Endothelial cell of umbilical vein (primary cell): ENCODE data around the gene DHX40. TPM values are rescaled to one million over a fixed set of nuclear protein-coding genes. Genes with fewer than 3 reads are reported as not detected.
A peak's percentile ranks its signal among the peaks of the same experiment; 100 is the strongest.

Experiments
- BruUV-seq: library from RNA; stranded (reverse); fragments of 400-500 nt; replicated peaks from 2 replicates; lab custom pipeline; 2021; lab: Mats Ljungman, UMichigan
- CTCF ChIA-PET: fragments of 300-600, 350-600 bp; sonication (Branson Sonifier 250); formaldehyde crosslinking; loops from one replicate; lab custom pipeline; 2021; ENCODE audit warnings: antibody characterized with exemption, inconsistent platforms; lab: Charles Lee
- POLR2A ChIA-PET: fragments of 300-600, 350-600 bp; sonication (Branson Sonifier 250); formaldehyde crosslinking; loops from one replicate; lab custom pipeline; 2021; ENCODE audit warnings: antibody characterized with exemption, inconsistent platforms; lab: Charles Lee
- DNase-seq: peaks from one replicate; pipeline ENCODE4 v3.0.0-alpha.2; 2011; ENCODE audit warnings: low read depth, low spot score
- FAIRE-seq: peaks from 2 replicates; lab custom pipeline; 2011; peaks lifted over from hg19 to GRCh38; lab: Jason Lieb, UNC
- H2AFZ ChIP-seq: 2 replicates; pipeline ENCODE4 v1.6.0; 2012; ENCODE audit warnings: low read depth, low read length, control low read depth, inconsistent platforms
- H3K27ac ChIP-seq: 2 replicates; pipeline ENCODE4 v1.5.1; 2011; ENCODE audit warnings: low read depth, mild to moderate bottlenecking, control low read depth, low read length, moderate library complexity; ENCODE audit not compliant: insufficient read depth
- H3K27me3 ChIP-seq, 2 experiments: 2 replicates each; pipeline versions ENCODE4 v1.6.0 to v1.6.1; 2011; ENCODE audit warnings: low read length in 2 of 2, mixed read lengths in 1 of 2; ENCODE audit not compliant: control insufficient read depth in 2 of 2, insufficient read depth in 2 of 2
- H3K36me3 ChIP-seq, 2 experiments: 2 replicates in 1 of 2; 3 replicates in 1 of 2; pipeline ENCODE4 v1.5.1; 2011; ENCODE audit warnings: low read length in 2 of 2, mild to moderate bottlenecking in 1 of 2, moderate library complexity in 1 of 2; ENCODE audit not compliant: control insufficient read depth in 2 of 2, insufficient read depth in 2 of 2; ENCODE audit errors: extremely low read depth in 1 of 2
- H3K4me1 ChIP-seq: 3 replicates; pipeline ENCODE4 v1.5.1; 2011; ENCODE audit warnings: mild to moderate bottlenecking, low read length; ENCODE audit not compliant: control insufficient read depth, insufficient read depth; ENCODE audit errors: extremely low read depth
- H3K4me2 ChIP-seq: 2 replicates; pipeline ENCODE4 v1.6.1; 2011; ENCODE audit warnings: low read length, control low read depth, mixed read lengths; ENCODE audit not compliant: insufficient read depth
- H3K4me3 ChIP-seq, 3 experiments: fragments of 200-600 bp in 1 of 3; sonication (generic), shearing (Covaris generic) in 1 of 3; replicated peaks in 1 of 3; 2 replicates each; pipeline ENCODE4 v1.5.1; 2011 to 2016; ENCODE audit warnings: control low read depth in 3 of 3, low read length in 3 of 3, mild to moderate bottlenecking in 2 of 3, inconsistent platforms in 1 of 3, low read depth in 1 of 3, moderate library complexity in 1 of 3; ENCODE audit not compliant: insufficient read depth in 1 of 3
- H3K79me2 ChIP-seq: 2 replicates; pipeline ENCODE4 v1.6.0; 2012; ENCODE audit warnings: low read length, inconsistent platforms; ENCODE audit not compliant: control insufficient read depth, insufficient read depth
- H3K9ac ChIP-seq: replicated peaks from 2 replicates; pipeline ENCODE3; 2011; ENCODE audit warnings: low read length, control low read depth; ENCODE audit not compliant: insufficient read depth; ENCODE audit errors: extremely low read depth
- H3K9me1 ChIP-seq: replicated peaks from 3 replicates; pipeline ENCODE4 v1.6.0; 2011; ENCODE audit warnings: mild to moderate bottlenecking, low read length; ENCODE audit not compliant: control insufficient read depth, insufficient read depth; ENCODE audit errors: extremely low read depth
- H3K9me3 ChIP-seq: replicated peaks from 2 replicates; pipeline ENCODE4 v1.5.1; 2012; ENCODE audit warnings: low read length, inconsistent platforms; ENCODE audit not compliant: control insufficient read depth, insufficient read depth
- H4K20me1 ChIP-seq: replicated peaks from 2 replicates; pipeline ENCODE3; 2011; ENCODE audit warnings: mild to moderate bottlenecking, low read length; ENCODE audit not compliant: control insufficient read depth, insufficient read depth; ENCODE audit errors: extremely low read depth
- CTCF ChIP-seq, 2 donors: IDR thresholded peaks; 1 replicate in 1 of 2; 2 replicates in 1 of 2; pipeline ENCODE4 v1.5.1; 2011; ENCODE audit warnings: low read length in 2 of 2, mild to moderate bottlenecking in 2 of 2, moderate library complexity in 2 of 2, control low read depth in 1 of 2, inconsistent platforms in 1 of 2, low read depth in 1 of 2; ENCODE audit not compliant: insufficient read depth in 1 of 2; ENCODE audit errors: extremely low read depth in 1 of 2
- GATA2 ChIP-seq: IDR thresholded peaks from 2 replicates; pipeline ENCODE4 v1.7.0; 2011; ENCODE audit warnings: low read depth, mild to moderate bottlenecking, moderate library complexity, mixed read lengths, low read length; ENCODE audit not compliant: insufficient read length, insufficient read depth
- JUN ChIP-seq: IDR thresholded peaks from 2 replicates; pipeline ENCODE4 v1.6.1; 2011; ENCODE audit warnings: borderline replicate concordance, low read depth; ENCODE audit not compliant: insufficient read length, insufficient read depth
- POLR2AphosphoS5 ChIP-seq: IDR thresholded peaks from 2 replicates; pipeline ENCODE4 v1.6.1; 2012; ENCODE audit warnings: low read depth, mild to moderate bottlenecking, control low read depth, low read length, moderate library complexity; ENCODE audit not compliant: insufficient read depth
- dilution Hi-C: fragments of 300-500 bp; cut with MboI; formaldehyde crosslinking; loops from one replicate; pipeline ENCODE4 v1.15.0; 2019; ENCODE audit warnings: low sequenced_read_pairs; ENCODE audit not compliant: extremely low pct_ligation_motif_present
- intact Hi-C: fragments of 100-400 bp; cut with micrococcal nuclease; formaldehyde crosslinking; loops from one replicate; pipeline ENCODE4 v1.10.0; 2022
- polyA plus RNA-seq, 4 experiments: library from polyadenylated mRNA; depleted of rRNA in 3 of 4; stranded (reverse) in 3 of 4; unstranded in 1 of 4; fragments of >200 nt; gene quantifications; 2 replicates each; pipeline versions ENCODE4 v1.2.1 to v1.2.3, GENCODE V29; 2011 to 2012; ENCODE audit warnings: missing spikeins in 1 of 4
- total RNA-seq: library from RNA; stranded (reverse); gene quantifications from 2 replicates; pipeline ENCODE4 v1.2.3, GENCODE V29; 2021

Gene DHX40
- total and polyA plus RNA-seq, 2 donors (not counting 3 experiments of a cell fraction or from before 2014, with no cell fraction given): 14.0 to 29.7 TPM

- CTCF ChIA-PET: interaction anchor here (0.9 to 1.3 kb wide), 3 partner anchors 11 to 17 kb away, joined by 3 to 4 read pairs (median 3); no protein-coding TSS in a partner anchor
Observed at GRCh38 chr17:59607061-59607460, 41.7 kb downstream of the DHX40 start.

More at GRCh38 chr17:59607061-59607460, 41.7 kb downstream of the DHX40 start:
- no peaks in the 10 kb centered on the region for H3K9me1 ChIP-seq
- H3K27me3 ChIP-seq: no peaks in the 10 kb centered on the region
- peak; percentile 91 for FAIRE-seq
- H2AFZ ChIP-seq: no peak overlapping the region
- peak; percentile 62 for DNase-seq
- peak overlapping the region; percentile 61 for H3K4me2 ChIP-seq
- H3K4me3 ChIP-seq: no peak overlapping the region
- peaks cover 6 to 8% of the 10 kb centered on the region in 2 experiments for H3K36me3 ChIP-seq
- H3K4me1 ChIP-seq: peaks cover 10% of the 10 kb centered on the region
- no peak overlapping the region for H3K9ac ChIP-seq
- no peaks in the 10 kb centered on the region for H4K20me1 ChIP-seq
- no peaks in the 10 kb centered on the region for H3K9me3 ChIP-seq
- TF ChIP-seq CTCF (IDR thresholded peaks at IDR 0.05; ENCODE audit: extremely low read depth in 1 of 2, insufficient read depth in 1 of 2, low read depth in 1 of 2, low read length in 2 of 2) (no peak), GATA2 (peak; percentile 43), JUN (peak; percentile 12), POLR2AphosphoS5 (peak; percentile 58)
- H3K79me2 ChIP-seq: no peaks in the 10 kb centered on the region
- POLR2A ChIA-PET: interaction anchor here (1.0 kb wide), 1 partner anchor 12 kb away, joined by 4 read pairs; the partner anchor contains the start of gene CLTC
- no peak overlapping the region for H3K27ac ChIP-seq
- dilution Hi-C loops (no loop called here), intact Hi-C loops (no loop called here)
- BruUV-seq: TSS peak; percentile 24
